ENCODE data around the gene TRPC4AP.

TRPC4AP gene

GRCh38 chr20:35017099-35017835, 75.3 kb downstream of the TRPC4AP start:
- no peak overlapping the region for H3K4me3 ChIP-seq (ENCODE audit: low read length)
- DNase-seq (ENCODE audit: low read depth) = no peak
- no peak for TF ChIP-seq CTCF (IDR thresholded peaks at IDR 0.05; ENCODE audit: insufficient read depth, low read depth, low read length, missing control alignments)

GRCh38 chr20:35015863-35016193, 76.8 kb downstream of the TRPC4AP start:
- DNase-seq (ENCODE audit: low read depth) = no peak
- TF ChIP-seq CTCF (IDR thresholded peaks at IDR 0.05; ENCODE audit: insufficient read depth, low read depth, low read length, missing control alignments) = no peak

GRCh38 chr20:35014537-35014936, 78.1 kb downstream of the TRPC4AP start:
- TF ChIP-seq CTCF (IDR thresholded peaks at IDR 0.05; ENCODE audit: insufficient read depth, low read depth, low read length, missing control alignments) = no peak
- no peak for DNase-seq (ENCODE audit: low read depth)
- H3K4me3 ChIP-seq (ENCODE audit: low read length) = no peak overlapping the region

More at GRCh38 chr20:35015863-35016193, 76.8 kb downstream of the TRPC4AP start:
- H3K4me3 ChIP-seq (ENCODE audit: low read length) = no peak overlapping the region

GRCh38 chr20:35013421-35014411, 78.9 kb downstream of the TRPC4AP start:
- DNase-seq (ENCODE audit: low read depth) = no peak
- no peak for TF ChIP-seq CTCF (IDR thresholded peaks at IDR 0.05; ENCODE audit: insufficient read depth, low read depth, low read length, missing control alignments)
- H3K4me3 ChIP-seq (ENCODE audit: low read length) = no peak overlapping the region

- no peak for DNase-seq (ENCODE audit: low read depth)
These were observed 80.2 kb downstream of the TRPC4AP start for GRCh38 chr20:35012227-35013069.

More at GRCh38 chr20:35012227-35013069, 80.2 kb downstream of the TRPC4AP start:
- no peak overlapping the region for H3K4me3 ChIP-seq (ENCODE audit: low read length)
- no peak for TF ChIP-seq CTCF (IDR thresholded peaks at IDR 0.05; ENCODE audit: insufficient read depth, low read depth, low read length, missing control alignments)
